Activated CD8-positive, alpha-beta T cell treated with anti-CD3 and anti-CD28 coated beads, Interleukin-2, amount 10 ng/mL, durations not matched to agents 7 days and 5 days (primary cell): ENCODE results near the gene GLCCI1. TPM values are rescaled to one million over a fixed set of nuclear protein-coding genes. Genes with fewer than 3 reads are reported as not detected.
"Not testable (repeated sequence)": the region's sequence is repeated elsewhere in the genome, so short reads cannot be mapped to it uniquely, and the experiment has no call there.

ENCODE experiments used
- ATAC-seq: fragments of 150-1000 bp; cut with Tn5 transposase; one replicate; pipeline ENCODE4 v1.10.0; 2021; ENCODE audit warnings: moderate library complexity
- CTCF ChIA-PET: fragments of 350-600 bp; sonication (Branson Sonifier 250); formaldehyde crosslinking; loops from one replicate; lab custom pipeline; 2021; ENCODE audit warnings: antibody characterized with exemption; lab: Charles Lee
- POLR2A ChIA-PET: fragments of 350-600 bp; sonication (Branson Sonifier 250); formaldehyde crosslinking; loops from one replicate; lab custom pipeline; 2021; ENCODE audit warnings: antibody characterized with exemption; lab: Charles Lee
- DNase-seq: peaks from one replicate; pipeline ENCODE4 v3.0.0-alpha.2; 2020
- H3K27ac Mint-ChIP-seq: one replicate; pipeline ENCODE4 v1.8.0; 2021; ENCODE audit warnings: mild to moderate bottlenecking, mixed read lengths
- H3K27me3 Mint-ChIP-seq: one replicate; pipeline ENCODE4 v1.8.0; 2021; ENCODE audit warnings: low read depth, mixed read lengths
- H3K36me3 Mint-ChIP-seq: one replicate; pipeline ENCODE4 v1.8.0; 2021; ENCODE audit warnings: low read depth, mixed read lengths
- H3K4me1 Mint-ChIP-seq: one replicate; pipeline ENCODE4 v1.8.0; 2021; ENCODE audit warnings: low read depth, mixed read lengths
- H3K4me3 Mint-ChIP-seq: one replicate; pipeline ENCODE4 v1.8.0; 2021; ENCODE audit warnings: mild to moderate bottlenecking, mixed read lengths
- H3K9me3 Mint-ChIP-seq: one replicate; pipeline ENCODE4 v1.8.0; 2022; ENCODE audit warnings: mixed read lengths; ENCODE audit not compliant: insufficient read depth
- total RNA-seq, 2 experiments: library from RNA; stranded (reverse); gene quantifications; one replicate each; pipeline ENCODE4 v1.2.3, GENCODE V29; 2021

GLCCI1 gene
- total RNA-seq, 2 experiments from 2014 or later, result 17.5 to 17.7 TPM

DNA sequence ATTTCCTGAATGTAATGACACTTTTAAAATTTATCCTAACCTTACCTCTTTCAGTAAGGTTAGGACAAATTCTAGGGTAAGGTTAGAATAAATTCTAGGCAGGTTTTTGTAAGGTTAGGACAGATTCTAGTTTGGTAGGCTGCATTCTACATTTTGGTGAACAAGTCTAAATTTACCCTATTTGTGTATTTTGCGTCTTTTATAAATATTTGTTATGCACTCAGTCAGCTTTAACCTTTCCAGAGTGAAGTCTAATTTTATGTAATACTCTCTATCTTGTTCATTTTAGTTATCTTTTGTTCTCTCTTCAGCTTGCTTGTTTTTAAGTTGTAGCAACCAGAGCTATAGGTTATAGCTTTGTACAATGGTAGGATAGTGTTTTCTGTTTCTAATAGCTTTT, 54.0 kb downstream of the GLCCI1 start:
- Mint-ChIP-seq H3K9me3 (peaks cover 18% of the 10 kb centered on the region), H3K4me1 (no peaks in the 10 kb centered on the region), H3K27ac (no peak overlapping the region), H3K4me3 (no peak overlapping the region), H3K36me3 (peaks cover 44% of the 10 kb centered on the region), H3K27me3 (no peaks in the 10 kb centered on the region)
- ATAC-seq (no peak), DNase-seq (no peak)
- ChIA-PET POLR2A (no interaction called here), CTCF (interaction anchor here (1.1 kb wide), 1 partner anchor 342 kb away, joined by 3 read pairs; no protein-coding TSS in a partner anchor)

DNA sequence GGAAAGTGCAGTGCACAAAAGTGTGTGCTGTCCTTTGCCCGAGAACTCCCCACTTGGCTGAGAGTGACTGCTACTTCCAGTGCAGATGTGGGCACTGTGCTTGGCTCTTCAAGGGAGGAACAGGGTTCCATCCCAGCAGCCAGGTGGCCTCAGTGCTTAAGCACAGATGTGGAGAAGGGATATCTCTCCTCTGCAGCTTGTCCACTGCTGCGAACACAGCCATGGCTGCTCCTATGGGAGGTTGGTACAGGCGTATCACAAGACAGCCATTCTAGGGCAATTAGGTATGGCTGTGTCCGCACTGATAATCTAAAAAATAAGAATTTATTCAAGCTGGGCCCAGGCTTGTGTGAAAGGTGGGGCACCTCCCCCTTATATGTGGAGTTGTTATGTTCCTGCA, 66.6 kb downstream of the GLCCI1 start:
- H3K9me3 Mint-ChIP-seq, result no peaks in the 10 kb centered on the region
- H3K36me3 Mint-ChIP-seq, result peaks cover 28% of the 10 kb centered on the region
- no peak overlapping the region for H3K4me3 Mint-ChIP-seq
- ATAC-seq (peak; percentile 23), DNase-seq (no peak)
- H3K27me3 Mint-ChIP-seq, result no peaks in the 10 kb centered on the region
- POLR2A ChIA-PET, result interaction anchor here (0.9 kb wide), 1 partner anchor 65 kb away, joined by 3 read pairs; no protein-coding TSS in a partner anchor
- peaks cover 6% of the 10 kb centered on the region for H3K4me1 Mint-ChIP-seq
- CTCF ChIA-PET, result interaction anchor here (0.6 to 2.7 kb wide), 27 partner anchors 10 to 393 kb away, joined by 3 to 25 read pairs (median 3); no protein-coding TSS in a partner anchor
- H3K27ac Mint-ChIP-seq, result no peak overlapping the region

DNA sequence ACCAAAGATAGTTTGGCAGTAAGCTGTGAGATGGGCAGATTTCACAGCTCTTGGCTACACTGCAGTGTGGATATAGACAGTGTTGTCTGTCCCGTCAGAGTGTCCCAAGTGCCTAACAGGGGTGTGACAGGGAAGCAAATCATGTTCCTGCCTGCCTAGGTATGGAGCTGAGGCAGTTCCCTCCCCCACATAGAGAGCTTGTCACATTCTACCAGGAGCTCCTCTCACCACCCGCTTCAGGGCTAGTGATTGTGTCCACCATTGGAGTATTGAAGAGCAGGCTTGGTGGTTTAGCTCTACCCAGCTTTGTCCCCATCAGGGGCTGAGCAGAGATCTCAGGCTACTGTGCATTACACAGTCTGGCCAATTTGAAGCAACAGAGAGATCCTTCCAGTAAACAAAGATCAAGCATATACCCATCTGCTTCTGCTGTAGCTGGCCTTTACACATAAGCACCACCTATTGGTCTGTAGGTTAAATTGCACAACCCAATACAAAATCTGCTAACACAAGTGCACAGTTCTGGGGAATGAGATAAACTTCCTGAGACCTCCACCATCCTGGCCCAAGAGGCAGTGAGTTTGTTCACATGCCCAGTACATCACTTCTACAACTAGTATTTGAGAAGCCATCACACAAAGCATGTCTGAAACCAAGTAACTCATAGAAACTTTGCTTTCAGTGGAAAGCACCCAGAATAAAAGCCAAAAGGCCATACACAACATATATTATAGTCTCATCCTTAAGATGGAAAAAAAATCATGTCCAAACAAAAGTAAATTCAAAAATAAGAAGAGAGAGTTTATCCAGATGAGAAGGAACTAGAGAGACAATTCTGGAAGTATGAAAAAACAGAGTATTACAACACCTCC, 67.3 kb downstream of the GLCCI1 start:
- Mint-ChIP-seq H3K27ac (no peak overlapping the region), H3K4me3 (no peak overlapping the region), H3K9me3 (no peaks in the 10 kb centered on the region), H3K4me1 (peaks cover 6% of the 10 kb centered on the region), H3K36me3 (peaks cover 25% of the 10 kb centered on the region), H3K27me3 (no peaks in the 10 kb centered on the region)
- DNase-seq (no peak), ATAC-seq (peak; percentile 82)
- CTCF ChIA-PET, result interaction anchor here (0.6 to 2.7 kb wide), 29 partner anchors 9 to 393 kb away, joined by 3 to 25 read pairs (median 3); no protein-coding TSS in a partner anchor
- POLR2A ChIA-PET, result interaction anchor here (0.9 kb wide), 1 partner anchor 66 kb away, joined by 3 read pairs; no protein-coding TSS in a partner anchor

GRCh38 chr7:8037151-8037550, 68.6 kb downstream of the GLCCI1 start:
- POLR2A ChIA-PET, result no interaction called here

GRCh38 chr7:8040768-8041369, 72.3 kb downstream of the GLCCI1 start:
- Mint-ChIP-seq H3K27me3 (no peaks in the 10 kb centered on the region), H3K4me1 (peaks cover 19% of the 10 kb centered on the region), H3K9me3 (peaks cover 5% of the 10 kb centered on the region), H3K27ac (no peak overlapping the region), H3K4me3 (no peak overlapping the region), H3K36me3 (peaks cover 47% of the 10 kb centered on the region)
- ATAC-seq (no peak), DNase-seq (no peak)
- POLR2A ChIA-PET, result interaction anchor here (1.3 kb wide), 1 partner anchor 85 kb away, joined by 4 read pairs; no protein-coding TSS in a partner anchor
- CTCF ChIA-PET, result interaction anchor here (1.2 to 2.1 kb wide), 3 partner anchors 11 to 150 kb away, joined by 3 to 9 read pairs (median 6); no protein-coding TSS in a partner anchor

More at GRCh38 chr7:8037151-8037550, 68.6 kb downstream of the GLCCI1 start:
- peaks cover 6% of the 10 kb centered on the region for H3K4me1 Mint-ChIP-seq
- DNase-seq (no peak), ATAC-seq (no peak)
- no peak overlapping the region for H3K4me3 Mint-ChIP-seq
- H3K27ac Mint-ChIP-seq, result no peak overlapping the region
- no peaks in the 10 kb centered on the region for H3K27me3 Mint-ChIP-seq
- H3K36me3 Mint-ChIP-seq, result peaks cover 28% of the 10 kb centered on the region
- H3K9me3 Mint-ChIP-seq, result no peaks in the 10 kb centered on the region
- CTCF ChIA-PET, result interaction anchor here (1.4 to 2.0 kb wide), 2 partner anchors 48 to 275 kb away, joined by 4 to 9 read pairs; no protein-coding TSS in a partner anchor

GRCh38 chr7:8042796-8043535, 74.4 kb downstream of the GLCCI1 start:
- H3K9me3 Mint-ChIP-seq, result peaks cover 8% of the 10 kb centered on the region
- H3K4me3 Mint-ChIP-seq, result no peak overlapping the region
- ATAC-seq (no peak), DNase-seq (no peak)
- peaks cover 37% of the 10 kb centered on the region for H3K36me3 Mint-ChIP-seq
- ChIA-PET CTCF (no interaction called here), POLR2A (no interaction called here)
- H3K27me3 Mint-ChIP-seq, result no peaks in the 10 kb centered on the region
- H3K4me1 Mint-ChIP-seq, result peaks cover 20% of the 10 kb centered on the region
- H3K27ac Mint-ChIP-seq, result no peak overlapping the region

- Mint-ChIP-seq H3K9me3 (peaks cover 8% of the 10 kb centered on the region), H3K27me3 (no peaks in the 10 kb centered on the region), H3K27ac (no peak overlapping the region), H3K4me1 (peaks cover 23% of the 10 kb centered on the region), H3K36me3 (peaks cover 43% of the 10 kb centered on the region), H3K4me3 (no peak overlapping the region)
- ChIA-PET CTCF (interaction anchor here (1.0 kb wide), 1 partner anchor 9 kb away, joined by 3 read pairs; no protein-coding TSS in a partner anchor), POLR2A (no interaction called here)
- ATAC-seq (peak; percentile 55), DNase-seq (no peak)
Observed at GRCh38 chr7:8044761-8045430, 76.3 kb downstream of the GLCCI1 start.

- CTCF ChIA-PET, H3K27me3 Mint-ChIP-seq, DNase-seq, ATAC-seq, H3K4me3 Mint-ChIP-seq, H3K27ac Mint-ChIP-seq: not testable (repeated sequence)
- H3K36me3 Mint-ChIP-seq, result peaks cover 39% of the 10 kb centered on the region
- peaks cover 12% of the 10 kb centered on the region for H3K9me3 Mint-ChIP-seq
- POLR2A ChIA-PET, result interaction anchor here (0.7 kb wide), 1 partner anchor 866 kb away, joined by 3 read pairs; no protein-coding TSS in a partner anchor
- H3K4me1 Mint-ChIP-seq, result peaks cover 27% of the 10 kb centered on the region
Observed at GRCh38 chr7:8048067-8048466, 79.5 kb downstream of the GLCCI1 start.

DNA sequence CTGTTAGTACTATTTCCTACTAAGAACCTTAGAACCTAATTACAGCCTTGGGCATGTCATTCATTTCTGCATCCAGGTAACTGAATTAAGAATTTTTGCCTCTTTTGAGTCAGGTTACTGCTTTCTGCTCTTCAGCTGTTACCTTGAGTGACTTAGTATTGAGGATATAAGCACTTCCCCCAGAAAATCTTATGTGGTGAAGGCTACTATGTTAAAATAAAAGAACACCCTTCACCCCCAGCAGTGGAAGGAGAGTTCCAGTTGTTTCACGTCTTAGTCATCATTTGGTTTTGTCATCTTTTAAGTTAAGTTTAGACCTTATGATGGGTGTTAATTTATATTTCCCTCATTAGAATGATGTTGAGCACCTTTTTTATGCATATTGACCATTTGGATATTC, 82.8 kb downstream of the GLCCI1 start:
- no peak overlapping the region for H3K4me3 Mint-ChIP-seq
- DNase-seq, result no peak

GRCh38 chr7:8051998-8052397, 83.4 kb downstream of the GLCCI1 start:
- ATAC-seq, result no peak
- Mint-ChIP-seq H3K27me3 (no peaks in the 10 kb centered on the region), H3K4me1 (peaks cover 11% of the 10 kb centered on the region), H3K27ac (no peak overlapping the region), H3K36me3 (peaks cover 22% of the 10 kb centered on the region), H3K4me3 (no peak overlapping the region), H3K9me3 (peaks cover 11% of the 10 kb centered on the region)
- ChIA-PET POLR2A (no interaction called here), CTCF (interaction anchor here (0.7 to 1.6 kb wide), 3 partner anchors 11 to 1449 kb away, joined by 3 to 6 read pairs (median 3); no protein-coding TSS in a partner anchor)
- DNase-seq, result no peak

More for the DNA sequence above, 82.8 kb downstream of the GLCCI1 start:
- H3K9me3 Mint-ChIP-seq, result peaks cover 10% of the 10 kb centered on the region
- POLR2A ChIA-PET, result no interaction called here
- peaks cover 23% of the 10 kb centered on the region for H3K36me3 Mint-ChIP-seq
- ATAC-seq, result no peak
- H3K27me3 Mint-ChIP-seq, result no peaks in the 10 kb centered on the region
- CTCF ChIA-PET, result interaction anchor here (0.7 to 1.6 kb wide), 3 partner anchors 10 to 1449 kb away, joined by 3 to 6 read pairs (median 3); no protein-coding TSS in a partner anchor
- peaks cover 11% of the 10 kb centered on the region for H3K4me1 Mint-ChIP-seq
- H3K27ac Mint-ChIP-seq, result no peak overlapping the region
